Naive thymus-derived CD4-positive, alpha-beta T cell (primary cell): ENCODE results near the gene CPS1. TPM values are rescaled to one million over a fixed set of nuclear protein-coding genes. Genes with fewer than 3 reads are reported as not detected.

Experiments
- ATAC-seq: fragments of 150-1000 bp; cut with Tn5 transposase; 2 replicates; pipeline ENCODE4 v1.10.0; 2021; ENCODE audit warnings: mild to moderate bottlenecking, moderate library complexity
- CTCF ChIA-PET: fragments of 350-600 bp; sonication (Branson Sonifier 250); formaldehyde crosslinking; loops from one replicate; lab custom pipeline; 2021; ENCODE audit warnings: antibody characterized with exemption; lab: Charles Lee
- POLR2A ChIA-PET: fragments of 350-600 bp; sonication (Branson Sonifier 250); formaldehyde crosslinking; loops from one replicate; lab custom pipeline; 2021; ENCODE audit warnings: antibody characterized with exemption, inconsistent platforms; lab: Charles Lee
- DNase-seq, 9 donors: peaks; one replicate each; pipeline versions ENCODE4 v3.0.0 to v3.0.0-alpha.2; 2020 to 2022; ENCODE audit warnings: mixed read lengths in 1 of 9
- H3K27ac ChIP-seq: one replicate; pipeline ENCODE4 v1.7.0; 2013; ENCODE audit warnings: mild to moderate bottlenecking, low read depth, low read length, moderate library complexity
- H3K27me3 ChIP-seq, 2 donors: one replicate each; pipeline ENCODE4 v1.7.0; 2013; ENCODE audit warnings: low read length in 2 of 2, mild to moderate bottlenecking in 2 of 2, moderate library complexity in 2 of 2; ENCODE audit not compliant: control insufficient read depth in 2 of 2, insufficient read depth in 2 of 2
- H3K36me3 ChIP-seq, 3 experiments: 1 replicate in 2 of 3; 2 replicates in 1 of 3; pipeline ENCODE4 v1.7.0; 2013; ENCODE audit warnings: low read length in 3 of 3, mild to moderate bottlenecking in 3 of 3, moderate library complexity in 1 of 3; ENCODE audit not compliant: insufficient read depth in 3 of 3, control insufficient read depth in 2 of 3
- H3K4me1 ChIP-seq, 2 donors: one replicate each; pipeline ENCODE4 v1.7.0; 2013; ENCODE audit warnings: low read length in 2 of 2, mild to moderate bottlenecking in 2 of 2, moderate library complexity in 1 of 2; ENCODE audit not compliant: control insufficient read depth in 2 of 2, insufficient read depth in 2 of 2
- H3K4me3 ChIP-seq: 2 replicates; pipeline ENCODE4 v1.7.0; 2013; ENCODE audit warnings: mild to moderate bottlenecking, low read length
- H3K9me3 ChIP-seq, 3 experiments: 1 replicate in 2 of 3; 2 replicates in 1 of 3; pipeline ENCODE4 v1.7.0; 2013; ENCODE audit warnings: low read length in 3 of 3; ENCODE audit not compliant: control insufficient read depth in 2 of 3
- H3K27ac Mint-ChIP-seq, 9 donors: one replicate each; pipeline ENCODE4 v1.8.0; 2020 to 2022; ENCODE audit warnings: mixed read lengths in 9 of 9, mild to moderate bottlenecking in 8 of 9, moderate library complexity in 5 of 9, inconsistent platforms in 2 of 9
- H3K27me3 Mint-ChIP-seq, 5 donors: one replicate each; pipeline ENCODE4 v1.8.0; 2021 to 2022; ENCODE audit warnings: mixed read lengths in 5 of 5, mild to moderate bottlenecking in 1 of 5
- H3K36me3 Mint-ChIP-seq, 5 donors: one replicate each; pipeline ENCODE4 v1.8.0; 2020 to 2022; ENCODE audit warnings: mixed read lengths in 5 of 5, mild to moderate bottlenecking in 3 of 5, inconsistent platforms in 1 of 5
- H3K4me1 Mint-ChIP-seq, 7 donors: one replicate each; pipeline ENCODE4 v1.8.0; 2020 to 2022; ENCODE audit warnings: mixed read lengths in 7 of 7, mild to moderate bottlenecking in 3 of 7, inconsistent platforms in 1 of 7
- H3K4me3 Mint-ChIP-seq, 10 donors: one replicate each; pipeline ENCODE4 v1.8.0; 2020 to 2022; ENCODE audit warnings: mild to moderate bottlenecking in 10 of 10, mixed read lengths in 10 of 10, moderate library complexity in 6 of 10, inconsistent platforms in 2 of 10
- H3K9me3 Mint-ChIP-seq, 11 donors: one replicate each; pipeline ENCODE4 v1.8.0; 2020 to 2022; ENCODE audit warnings: mixed read lengths in 11 of 11, mild to moderate bottlenecking in 4 of 11, inconsistent platforms in 1 of 11, moderate library complexity in 1 of 11
- intact Hi-C, 2 donors: fragments of 100-400 bp; cut with micrococcal nuclease; formaldehyde crosslinking; loops; one replicate each; pipeline ENCODE4 v1.15.1; 2023
- polyA plus RNA-seq, 2 donors: library from polyadenylated mRNA; unstranded; fragments of 300-500 nt; fragmentation: Illumina TruSeq; gene quantifications; one replicate each; pipeline ENCODE4 v1.2.3, GENCODE V29; 2021
- total RNA-seq, 6 experiments: library from RNA in 5 of 6; stranded (reverse) in 5 of 6; gene quantifications; 1 replicate in 5 of 6; 2 replicates in 1 of 6; pipeline ENCODE4 v1.2.3 and lab custom pipeline; 2021 to 2026

CPS1 gene
- total and polyA plus RNA-seq, 7 experiments from 2014 or later = 0.29 to 1.2 (median 0.73) TPM; not detected in 3

GRCh38 chr2:210617318-210617717, 60.9 kb downstream of the CPS1 start:
- CTCF ChIA-PET = no interaction called here

DNA sequence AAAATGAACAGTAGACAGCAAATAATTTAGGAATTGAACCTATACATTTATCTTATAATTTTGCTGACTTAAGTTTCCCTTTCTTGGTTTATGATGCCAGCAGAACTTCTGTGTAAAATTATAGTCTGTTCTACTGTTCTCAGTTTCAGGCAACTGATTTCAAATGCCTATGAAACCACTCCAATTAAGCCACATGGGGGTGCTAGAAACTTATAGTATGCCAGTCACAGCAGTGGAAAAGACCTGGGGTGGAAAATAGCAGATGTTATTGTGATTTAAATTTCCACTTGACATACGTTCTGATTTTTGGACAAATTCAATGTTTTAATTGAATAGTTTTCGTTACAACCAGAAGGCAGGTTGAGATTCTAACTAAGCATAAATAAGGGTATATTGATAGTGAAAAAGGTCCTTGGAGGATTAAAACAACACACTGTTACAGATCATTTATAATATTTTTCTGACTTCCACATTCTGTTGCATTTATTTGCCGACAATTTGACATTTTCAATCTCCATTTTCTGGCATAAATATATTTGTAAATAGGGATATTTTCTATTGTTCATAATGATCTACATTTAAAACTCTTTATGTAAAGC, 61.4 kb downstream of the CPS1 start:
- Histone ChIP-seq H3K27me3 (no peaks in the 10 kb centered on the region), H3K4me1 (no peaks in the 10 kb centered on the region), H3K36me3 (no peaks in the 10 kb centered on the region), H3K27ac (no peak overlapping the region), H3K9me3 (no peaks in the 10 kb centered on the region), H3K4me3 (no peak overlapping the region)
- CTCF ChIA-PET = no interaction called here
- Mint-ChIP-seq H3K4me1 (no peaks in the 10 kb centered on the region), H3K27me3 (no peaks in the 10 kb centered on the region), H3K36me3 (peaks cover 0 to 5% (median 3%) of the 10 kb centered on the region in 5 donors), H3K4me3 (no peak overlapping the region), H3K9me3 (peaks cover 0 to 6% (median 0%) of the 10 kb centered on the region in 11 donors), H3K27ac (no peak overlapping the region)
- intact Hi-C loops = loop anchor here (1.0 to 5.0 kb wide), 3 partner anchors 417 to 541 kb away; no protein-coding TSS in a partner anchor
- POLR2A ChIA-PET = no interaction called here
- ATAC-seq (no peak), DNase-seq (no peak)

More at GRCh38 chr2:210617318-210617717, 60.9 kb downstream of the CPS1 start:
- Histone ChIP-seq H3K36me3 (no peaks in the 10 kb centered on the region), H3K4me3 (no peak overlapping the region), H3K4me1 (no peaks in the 10 kb centered on the region), H3K27me3 (no peaks in the 10 kb centered on the region), H3K9me3 (no peaks in the 10 kb centered on the region), H3K27ac (no peak overlapping the region)
- POLR2A ChIA-PET = no interaction called here
- H3K36me3 Mint-ChIP-seq = peaks cover 0 to 5% (median 3%) of the 10 kb centered on the region in 5 donors
- no peak for DNase-seq
- no peaks in the 10 kb centered on the region for H3K27me3 Mint-ChIP-seq
- no peak for ATAC-seq
- no peak overlapping the region for H3K27ac Mint-ChIP-seq
- intact Hi-C loops = loop anchor here (1.0 to 5.0 kb wide), 3 partner anchors 418 to 541 kb away; no protein-coding TSS in a partner anchor
- no peak overlapping the region for H3K4me3 Mint-ChIP-seq
- H3K4me1 Mint-ChIP-seq = no peaks in the 10 kb centered on the region
- H3K9me3 Mint-ChIP-seq = peaks cover 0 to 6% (median 0%) of the 10 kb centered on the region in 11 donors

DNA sequence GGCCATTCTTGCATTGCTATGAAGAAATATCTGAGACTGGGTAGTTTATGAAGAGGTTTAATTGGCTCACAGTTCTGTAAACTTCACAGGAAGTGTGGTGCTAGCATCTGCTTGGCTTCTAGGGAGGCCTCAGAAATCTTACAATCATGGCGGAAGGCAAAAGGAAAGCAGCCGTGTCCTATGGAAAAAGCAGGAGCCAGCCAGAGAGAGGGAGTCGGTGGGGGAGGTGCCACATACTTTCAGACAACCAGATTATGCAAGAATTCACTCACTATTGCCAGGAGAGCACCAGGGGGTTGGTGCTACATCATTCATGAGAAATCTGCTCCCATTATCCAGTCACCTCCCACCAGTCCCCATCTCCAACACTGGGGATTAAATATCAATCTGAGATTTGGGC, 64.1 kb downstream of the CPS1 start:
- H3K27me3 Mint-ChIP-seq = no peaks in the 10 kb centered on the region
- no peaks in the 10 kb centered on the region for H3K9me3 ChIP-seq
- H3K36me3 Mint-ChIP-seq = no peaks in the 10 kb centered on the region
- H3K4me1 Mint-ChIP-seq = no peaks in the 10 kb centered on the region
- H3K27ac ChIP-seq = no peak overlapping the region
- H3K27ac Mint-ChIP-seq = no peak overlapping the region
- H3K27me3 ChIP-seq = no peaks in the 10 kb centered on the region
- DNase-seq (no peak), ATAC-seq (no peak)
- ChIA-PET CTCF (no interaction called here), POLR2A (no interaction called here)
- no peak overlapping the region for H3K4me3 ChIP-seq
- H3K4me1 ChIP-seq = no peaks in the 10 kb centered on the region
- no peaks in the 10 kb centered on the region for H3K36me3 ChIP-seq
- no peak overlapping the region for H3K4me3 Mint-ChIP-seq
- H3K9me3 Mint-ChIP-seq = no peaks in the 10 kb centered on the region
- intact Hi-C loops = no loop called here

DNA sequence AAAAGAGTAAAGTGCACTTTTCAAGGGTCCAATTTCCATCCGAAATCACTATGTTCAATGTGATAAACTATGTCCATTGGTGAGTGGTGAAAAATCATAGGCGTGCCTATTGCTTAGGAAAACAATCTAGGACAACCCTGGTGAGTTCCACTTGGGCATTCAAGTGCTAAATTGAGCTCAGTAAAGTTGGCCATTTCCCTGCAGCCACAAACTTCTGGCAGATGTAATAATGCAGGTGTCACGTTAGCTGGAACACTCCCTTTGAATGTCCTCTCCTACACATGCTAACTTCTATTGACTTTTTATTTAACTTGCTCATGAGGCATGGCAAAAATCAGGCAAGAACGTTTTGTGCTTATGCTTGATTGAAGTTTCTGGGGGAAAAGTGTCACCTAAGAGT, 67.1 kb downstream of the CPS1 start:
- no peaks in the 10 kb centered on the region for H3K36me3 ChIP-seq
- Mint-ChIP-seq H3K27ac (no peak overlapping the region), H3K27me3 (peaks cover 0 to 7% (median 0%) of the 10 kb centered on the region in 5 donors), H3K4me3 (no peak overlapping the region), H3K9me3 (no peaks in the 10 kb centered on the region), H3K4me1 (no peaks in the 10 kb centered on the region), H3K36me3 (no peaks in the 10 kb centered on the region)
- ATAC-seq (no peak), DNase-seq (no peak)
- H3K27ac ChIP-seq = no peak overlapping the region
- ChIA-PET CTCF (no interaction called here), POLR2A (no interaction called here)
- H3K4me3 ChIP-seq = no peak overlapping the region
- no peaks in the 10 kb centered on the region for H3K9me3 ChIP-seq
- no peaks in the 10 kb centered on the region for H3K4me1 ChIP-seq
- intact Hi-C loops = no loop called here
- H3K27me3 ChIP-seq = no peaks in the 10 kb centered on the region

GRCh38 chr2:210626849-210627248, 70.5 kb downstream of the CPS1 start:
- ChIA-PET POLR2A (no interaction called here), CTCF (no interaction called here)
- ATAC-seq = no peak
- H3K36me3 ChIP-seq = no peaks in the 10 kb centered on the region
- intact Hi-C loops = no loop called here
- H3K4me3 ChIP-seq = no peak overlapping the region
- H3K9me3 ChIP-seq = no peaks in the 10 kb centered on the region
- no peaks in the 10 kb centered on the region for H3K27me3 ChIP-seq
- H3K27ac Mint-ChIP-seq = no peak overlapping the region
- H3K27ac ChIP-seq = no peak overlapping the region
- no peaks in the 10 kb centered on the region for H3K36me3 Mint-ChIP-seq
- H3K4me1 ChIP-seq = no peaks in the 10 kb centered on the region
- no peak overlapping the region for H3K4me3 Mint-ChIP-seq
- peaks cover 0 to 7% (median 0%) of the 10 kb centered on the region in 5 donors for H3K27me3 Mint-ChIP-seq
- DNase-seq = no peak
- no peaks in the 10 kb centered on the region for H3K9me3 Mint-ChIP-seq
- H3K4me1 Mint-ChIP-seq = no peaks in the 10 kb centered on the region

- intact Hi-C loops = no loop called here
- Mint-ChIP-seq H3K27ac (no peak overlapping the region), H3K9me3 (no peaks in the 10 kb centered on the region), H3K4me3 (no peak overlapping the region), H3K36me3 (no peaks in the 10 kb centered on the region), H3K27me3 (peaks cover 0 to 7% (median 3%) of the 10 kb centered on the region in 5 donors), H3K4me1 (no peaks in the 10 kb centered on the region)
- H3K4me1 ChIP-seq = no peaks in the 10 kb centered on the region
- no peak overlapping the region for H3K4me3 ChIP-seq
- no peaks in the 10 kb centered on the region for H3K36me3 ChIP-seq
- no peak for ATAC-seq
- CTCF ChIA-PET = no interaction called here
- POLR2A ChIA-PET = no interaction called here
- no peaks in the 10 kb centered on the region for H3K9me3 ChIP-seq
- H3K27ac ChIP-seq = no peak overlapping the region
- DNase-seq = no peak
- no peaks in the 10 kb centered on the region for H3K27me3 ChIP-seq
Observed at GRCh38 chr2:210630873-210631560, 74.6 kb downstream of the CPS1 start.

GRCh38 chr2:210633699-210634098, 77.3 kb downstream of the CPS1 start:
- intact Hi-C loops = no loop called here
- ATAC-seq (no peak), DNase-seq (no peak)
- no peak overlapping the region for H3K4me3 ChIP-seq
- no peaks in the 10 kb centered on the region for H3K36me3 ChIP-seq
- POLR2A ChIA-PET = no interaction called here
- no peaks in the 10 kb centered on the region for H3K27me3 ChIP-seq
- no peaks in the 10 kb centered on the region for H3K36me3 Mint-ChIP-seq
- H3K27ac Mint-ChIP-seq = no peak overlapping the region
- no peaks in the 10 kb centered on the region for H3K9me3 ChIP-seq
- CTCF ChIA-PET = no interaction called here
- no peak overlapping the region for H3K4me3 Mint-ChIP-seq
- H3K27me3 Mint-ChIP-seq = peaks cover 0 to 4% (median 0%) of the 10 kb centered on the region in 5 donors
- H3K27ac ChIP-seq = no peak overlapping the region
- no peaks in the 10 kb centered on the region for H3K4me1 ChIP-seq
- peaks cover 0 to 4% (median 0%) of the 10 kb centered on the region in 11 donors for H3K9me3 Mint-ChIP-seq
- H3K4me1 Mint-ChIP-seq = no peaks in the 10 kb centered on the region
